Measurements from ENCODE around the gene MPP4. TPM values are rescaled to one million over a fixed set of nuclear protein-coding genes. Genes with fewer than 3 reads are reported as not detected.

MPP4 gene
- total and polyA plus RNA-seq, 2 of the 13 experiments (the other 11 are each of a cell fraction or from before 2014, with no cell fraction given): not detected

DNA sequence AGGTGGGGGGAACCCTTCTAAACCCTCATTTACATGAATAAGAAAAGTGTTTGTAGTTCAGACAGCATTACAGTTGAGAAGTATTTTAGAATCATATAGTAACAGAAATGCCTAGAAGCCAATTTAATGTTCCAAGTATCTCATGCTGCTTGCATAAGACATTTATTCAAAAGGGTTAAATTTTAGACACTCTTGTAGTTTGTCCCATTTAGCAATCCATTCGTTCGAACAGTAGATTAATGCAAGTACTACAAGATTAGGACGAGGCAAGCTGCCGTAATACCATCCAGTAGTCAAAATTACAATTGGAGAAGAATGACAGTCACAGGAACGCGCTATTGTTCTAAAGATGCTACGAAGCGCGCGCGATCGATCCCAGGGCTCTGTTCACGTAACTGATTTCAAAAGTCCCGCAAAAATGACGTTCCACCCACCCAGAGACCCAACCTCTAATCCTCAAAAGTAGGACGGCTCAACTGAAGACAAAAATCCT, 56.3 kb downstream of the MPP4 start (continued):
- TF ChIP-seq CBX2 (IDR thresholded peaks at IDR 0.05; ENCODE audit: low read depth, low read length) (no peak), CBX2 (CRISPR knock-in tag; IDR thresholded peaks at IDR 0.05; ENCODE audit: low read depth) (0 out of 2 replicates have a peak, but pooled peaks have one; percentile 91), LBX2 (CRISPR knock-in tag; IDR thresholded peaks at IDR 0.05; ENCODE audit: borderline replicate concordance) (no peak), CSRNP2 (CRISPR knock-in tag; conservative IDR thresholded peaks at IDR 0.05; ENCODE audit: low read depth) (no peak), ZNF24 (IDR thresholded peaks at IDR 0.05) (no peak), SAP130 (CRISPR knock-in tag; IDR thresholded peaks at IDR 0.05; ENCODE audit: low read depth) (peak; percentile 91; the same call in 1 of the 2 replicates), SIX1 (CRISPR knock-in tag; IDR thresholded peaks at IDR 0.05; ENCODE audit: borderline replicate concordance) (no peak), ZNF446 (CRISPR knock-in tag; IDR thresholded peaks at IDR 0.05) (no peak), ZNF3 (CRISPR knock-in tag; IDR thresholded peaks at IDR 0.05) (peak; percentile 21; the same call in 1 of the 2 replicates), PHF20 (CRISPR knock-in tag; IDR thresholded peaks at IDR 0.05) (no peak), SNAPC2 (CRISPR knock-in tag; IDR thresholded peaks at IDR 0.05) (no peak), ZNF792 (CRISPR knock-in tag; IDR thresholded peaks at IDR 0.05) (no peak), MEIS2 (CRISPR knock-in tag; IDR thresholded peaks at IDR 0.05) (no peak), MEF2D (CRISPR knock-in tag; IDR thresholded peaks at IDR 0.05) (0 out of 2 replicates have a peak, but pooled peaks have one; percentile 2), KLF11 (CRISPR knock-in tag; IDR thresholded peaks at IDR 0.05) (no peak), ZNF841 (CRISPR knock-in tag; IDR thresholded peaks at IDR 0.05; ENCODE audit: borderline replicate concordance) (no peak), CREM (IDR thresholded peaks at IDR 0.05) (peak; percentile 89; the same call in 1 of the 2 replicates), CREM (CRISPR knock-in tag; IDR thresholded peaks at IDR 0.05) (no peak)
- TF ChIP-seq, protein P1, sequence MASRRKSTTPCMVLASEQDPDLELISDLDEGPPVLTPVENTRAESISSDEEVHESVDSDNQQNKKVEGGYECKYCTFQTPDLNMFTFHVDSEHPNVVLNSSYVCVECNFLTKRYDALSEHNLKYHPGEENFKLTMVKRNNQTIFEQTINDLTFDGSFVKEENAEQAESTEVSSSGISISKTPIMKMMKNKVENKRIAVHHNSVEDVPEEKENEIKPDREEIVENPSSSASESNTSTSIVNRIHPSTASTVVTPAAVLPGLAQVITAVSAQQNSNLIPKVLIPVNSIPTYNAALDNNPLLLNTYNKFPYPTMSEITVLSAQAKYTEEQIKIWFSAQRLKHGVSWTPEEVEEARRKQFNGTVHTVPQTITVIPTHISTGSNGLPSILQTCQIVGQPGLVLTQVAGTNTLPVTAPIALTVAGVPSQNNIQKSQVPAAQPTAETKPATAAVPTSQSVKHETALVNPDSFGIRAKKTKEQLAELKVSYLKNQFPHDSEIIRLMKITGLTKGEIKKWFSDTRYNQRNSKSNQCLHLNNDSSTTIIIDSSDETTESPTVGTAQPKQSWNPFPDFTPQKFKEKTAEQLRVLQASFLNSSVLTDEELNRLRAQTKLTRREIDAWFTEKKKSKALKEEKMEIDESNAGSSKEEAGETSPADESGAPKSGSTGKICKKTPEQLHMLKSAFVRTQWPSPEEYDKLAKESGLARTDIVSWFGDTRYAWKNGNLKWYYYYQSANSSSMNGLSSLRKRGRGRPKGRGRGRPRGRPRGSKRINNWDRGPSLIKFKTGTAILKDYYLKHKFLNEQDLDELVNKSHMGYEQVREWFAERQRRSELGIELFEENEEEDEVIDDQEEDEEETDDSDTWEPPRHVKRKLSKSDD (CRISPR knock-in tag; IDR thresholded peaks at IDR 0.05; ENCODE audit: low read depth): no peak
- TF ChIP-seq, protein P2, sequence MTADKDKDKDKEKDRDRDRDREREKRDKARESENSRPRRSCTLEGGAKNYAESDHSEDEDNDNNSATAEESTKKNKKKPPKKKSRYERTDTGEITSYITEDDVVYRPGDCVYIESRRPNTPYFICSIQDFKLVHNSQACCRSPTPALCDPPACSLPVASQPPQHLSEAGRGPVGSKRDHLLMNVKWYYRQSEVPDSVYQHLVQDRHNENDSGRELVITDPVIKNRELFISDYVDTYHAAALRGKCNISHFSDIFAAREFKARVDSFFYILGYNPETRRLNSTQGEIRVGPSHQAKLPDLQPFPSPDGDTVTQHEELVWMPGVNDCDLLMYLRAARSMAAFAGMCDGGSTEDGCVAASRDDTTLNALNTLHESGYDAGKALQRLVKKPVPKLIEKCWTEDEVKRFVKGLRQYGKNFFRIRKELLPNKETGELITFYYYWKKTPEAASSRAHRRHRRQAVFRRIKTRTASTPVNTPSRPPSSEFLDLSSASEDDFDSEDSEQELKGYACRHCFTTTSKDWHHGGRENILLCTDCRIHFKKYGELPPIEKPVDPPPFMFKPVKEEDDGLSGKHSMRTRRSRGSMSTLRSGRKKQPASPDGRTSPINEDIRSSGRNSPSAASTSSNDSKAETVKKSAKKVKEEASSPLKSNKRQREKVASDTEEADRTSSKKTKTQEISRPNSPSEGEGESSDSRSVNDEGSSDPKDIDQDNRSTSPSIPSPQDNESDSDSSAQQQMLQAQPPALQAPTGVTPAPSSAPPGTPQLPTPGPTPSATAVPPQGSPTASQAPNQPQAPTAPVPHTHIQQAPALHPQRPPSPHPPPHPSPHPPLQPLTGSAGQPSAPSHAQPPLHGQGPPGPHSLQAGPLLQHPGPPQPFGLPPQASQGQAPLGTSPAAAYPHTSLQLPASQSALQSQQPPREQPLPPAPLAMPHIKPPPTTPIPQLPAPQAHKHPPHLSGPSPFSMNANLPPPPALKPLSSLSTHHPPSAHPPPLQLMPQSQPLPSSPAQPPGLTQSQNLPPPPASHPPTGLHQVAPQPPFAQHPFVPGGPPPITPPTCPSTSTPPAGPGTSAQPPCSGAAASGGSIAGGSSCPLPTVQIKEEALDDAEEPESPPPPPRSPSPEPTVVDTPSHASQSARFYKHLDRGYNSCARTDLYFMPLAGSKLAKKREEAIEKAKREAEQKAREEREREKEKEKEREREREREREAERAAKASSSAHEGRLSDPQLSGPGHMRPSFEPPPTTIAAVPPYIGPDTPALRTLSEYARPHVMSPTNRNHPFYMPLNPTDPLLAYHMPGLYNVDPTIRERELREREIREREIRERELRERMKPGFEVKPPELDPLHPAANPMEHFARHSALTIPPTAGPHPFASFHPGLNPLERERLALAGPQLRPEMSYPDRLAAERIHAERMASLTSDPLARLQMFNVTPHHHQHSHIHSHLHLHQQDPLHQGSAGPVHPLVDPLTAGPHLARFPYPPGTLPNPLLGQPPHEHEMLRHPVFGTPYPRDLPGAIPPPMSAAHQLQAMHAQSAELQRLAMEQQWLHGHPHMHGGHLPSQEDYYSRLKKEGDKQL (CRISPR knock-in tag; IDR thresholded peaks at IDR 0.05; ENCODE audit: low read depth): no peak
- TF ChIP-seq, protein P3, sequence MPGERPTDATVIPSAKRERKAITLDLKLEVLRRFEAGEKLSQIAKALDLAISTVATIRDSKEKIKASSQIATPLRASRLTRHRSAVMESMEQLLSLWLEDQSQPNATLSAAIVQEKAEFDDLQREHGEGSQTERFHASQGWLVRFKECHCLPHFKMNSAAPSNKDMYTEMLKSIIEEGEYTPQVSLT (CRISPR knock-in tag; IDR thresholded peaks at IDR 0.05; ENCODE audit: borderline replicate concordance, low read depth): 0 out of 2 replicates have a peak, but pooled peaks have one; percentile 33
